Stimulated activated CD4-positive, alpha-beta T cell treated with anti-CD3 and anti-CD28 coated beads, Interleukin-15, amount 100 ng/mL, for 24 hours (primary cell): ENCODE data around the gene CRTAP.
"Not testable (repeated sequence)": the region's sequence is repeated elsewhere in the genome, so short reads cannot be mapped to it uniquely, and the experiment has no call there.

ENCODE experiments used
- DNase-seq: peaks from one replicate; pipeline ENCODE4 v3.0.0-alpha.2; 2020

CRTAP gene

GRCh38 chr3:33181229-33181628 is 67.4 kb downstream of the CRTAP start:
- DNase-seq: no peak

GRCh38 chr3:33181641-33182040 is 67.8 kb downstream of the CRTAP start:
- DNase-seq: not testable (repeated sequence)

GRCh38 chr3:33184863-33185262 is 71.0 kb downstream of the CRTAP start:
- DNase-seq: no peak

- DNase-seq: no peak
Measured at GRCh38 chr3:33186524-33187367, 72.9 kb downstream of the CRTAP start.

GRCh38 chr3:33187368-33187634 is 73.5 kb downstream of the CRTAP start:
- DNase-seq: no peak

- DNase-seq: no peak
Measured at GRCh38 chr3:33194303-33194702, 80.5 kb downstream of the CRTAP start.

GRCh38 chr3:33196538-33196937 is 82.7 kb downstream of the CRTAP start:
- no peak for DNase-seq
